ENCODE data around the gene WNT3A.

WNT3A gene

DNA sequence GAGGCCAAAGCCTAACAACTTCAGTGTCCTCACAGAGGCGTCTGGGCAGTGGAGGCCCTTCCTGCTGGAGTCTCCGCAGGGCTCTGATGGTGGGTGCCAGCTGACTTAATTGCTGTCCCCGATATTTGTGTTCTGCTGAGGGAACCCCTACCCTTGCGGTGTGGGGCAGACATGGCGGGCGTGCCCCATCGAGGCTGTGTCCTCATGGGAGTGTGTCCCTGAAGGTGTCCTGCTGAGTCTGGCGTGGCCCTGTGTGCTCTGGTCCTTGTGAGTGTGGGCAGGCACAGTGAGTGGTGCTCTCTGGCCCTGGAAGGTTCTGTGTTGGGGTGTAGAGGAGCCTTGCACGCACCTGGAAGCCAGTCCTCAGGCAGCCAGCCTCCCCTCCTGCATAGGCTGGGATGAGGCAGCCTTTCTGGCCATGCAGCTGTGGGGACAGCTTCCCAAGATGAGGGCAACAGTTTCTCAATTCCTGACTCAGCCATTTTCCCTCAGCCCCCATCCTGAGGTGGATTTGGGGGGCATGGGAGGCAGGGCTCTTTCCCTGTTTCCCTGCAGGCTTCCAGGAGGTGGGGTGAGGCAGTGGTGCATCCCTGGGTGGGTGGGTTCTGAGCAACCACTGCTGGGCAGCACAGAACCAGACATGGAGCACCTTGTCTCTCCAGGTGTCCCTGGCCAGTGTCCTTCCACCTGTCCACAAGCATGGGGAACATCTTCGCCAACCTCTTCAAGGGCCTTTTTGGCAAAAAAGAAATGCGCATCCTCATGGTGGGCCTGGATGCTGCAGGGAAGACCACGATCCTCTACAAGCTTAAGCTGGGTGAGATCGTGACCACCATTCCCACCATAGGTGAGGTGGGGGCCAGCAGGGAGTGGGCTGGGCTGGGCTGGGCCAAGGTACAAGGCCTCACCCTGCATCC, 89.9 kb downstream of the WNT3A start:
- DNase-seq (ENCODE audit: extremely low read depth, insufficient read length), result no peak
- TF ChIP-seq, protein P1, sequence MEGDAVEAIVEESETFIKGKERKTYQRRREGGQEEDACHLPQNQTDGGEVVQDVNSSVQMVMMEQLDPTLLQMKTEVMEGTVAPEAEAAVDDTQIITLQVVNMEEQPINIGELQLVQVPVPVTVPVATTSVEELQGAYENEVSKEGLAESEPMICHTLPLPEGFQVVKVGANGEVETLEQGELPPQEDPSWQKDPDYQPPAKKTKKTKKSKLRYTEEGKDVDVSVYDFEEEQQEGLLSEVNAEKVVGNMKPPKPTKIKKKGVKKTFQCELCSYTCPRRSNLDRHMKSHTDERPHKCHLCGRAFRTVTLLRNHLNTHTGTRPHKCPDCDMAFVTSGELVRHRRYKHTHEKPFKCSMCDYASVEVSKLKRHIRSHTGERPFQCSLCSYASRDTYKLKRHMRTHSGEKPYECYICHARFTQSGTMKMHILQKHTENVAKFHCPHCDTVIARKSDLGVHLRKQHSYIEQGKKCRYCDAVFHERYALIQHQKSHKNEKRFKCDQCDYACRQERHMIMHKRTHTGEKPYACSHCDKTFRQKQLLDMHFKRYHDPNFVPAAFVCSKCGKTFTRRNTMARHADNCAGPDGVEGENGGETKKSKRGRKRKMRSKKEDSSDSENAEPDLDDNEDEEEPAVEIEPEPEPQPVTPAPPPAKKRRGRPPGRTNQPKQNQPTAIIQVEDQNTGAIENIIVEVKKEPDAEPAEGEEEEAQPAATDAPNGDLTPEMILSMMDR (IDR thresholded peaks at IDR 0.05; ENCODE audit: insufficient read depth, low read length, poor library complexity, severe bottlenecking), result no peak
- no peaks in the 10 kb centered on the region for H3K27me3 ChIP-seq (replicated peaks; ENCODE audit: control insufficient read depth, insufficient read depth, low read length)
- H3K4me3 ChIP-seq (replicated peaks; ENCODE audit: low read depth, low read length), result no peak overlapping the region
- H3K36me3 ChIP-seq (ENCODE audit: control insufficient read depth, insufficient read depth, low read length), result peaks cover 41% of the 10 kb centered on the region

DNA sequence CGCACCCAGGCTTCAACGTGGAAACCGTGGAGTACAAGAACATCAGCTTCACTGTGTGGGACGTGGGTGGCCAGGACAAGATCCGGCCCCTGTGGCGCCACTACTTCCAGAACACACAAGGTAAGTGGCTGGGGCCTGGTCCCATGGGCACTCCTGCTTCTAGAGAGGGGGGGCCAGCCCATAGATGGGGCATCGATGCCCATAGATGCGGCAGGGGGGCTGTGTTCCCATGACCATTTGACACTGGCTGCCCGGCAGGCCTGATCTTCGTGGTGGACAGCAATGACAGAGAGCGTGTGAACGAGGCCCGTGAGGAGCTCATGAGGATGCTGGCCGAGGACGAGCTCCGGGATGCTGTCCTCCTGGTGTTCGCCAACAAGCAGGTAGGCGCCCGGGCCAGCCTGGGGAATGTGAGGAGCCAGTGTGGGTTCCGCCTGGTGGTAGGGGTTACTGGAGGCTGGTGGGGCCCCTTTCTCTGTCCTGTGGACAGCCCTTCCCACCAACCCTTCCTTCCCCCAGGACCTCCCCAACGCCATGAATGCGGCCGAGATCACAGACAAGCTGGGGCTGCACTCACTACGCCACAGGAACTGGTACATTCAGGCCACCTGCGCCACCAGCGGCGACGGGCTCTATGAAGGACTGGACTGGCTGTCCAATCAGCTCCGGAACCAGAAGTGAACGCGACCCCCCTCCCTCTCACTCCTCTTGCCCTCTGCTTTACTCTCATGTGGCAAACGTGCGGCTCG, 90.7 kb downstream of the WNT3A start:
- no peak for DNase-seq (ENCODE audit: extremely low read depth, insufficient read length)
- Histone ChIP-seq H3K27me3 (replicated peaks; ENCODE audit: control insufficient read depth, insufficient read depth, low read length) (no peaks in the 10 kb centered on the region), H3K4me3 (replicated peaks; ENCODE audit: low read depth, low read length) (no peak overlapping the region), H3K36me3 (ENCODE audit: control insufficient read depth, insufficient read depth, low read length) (peaks cover 39% of the 10 kb centered on the region)
- TF ChIP-seq, protein P1 (IDR thresholded peaks at IDR 0.05; ENCODE audit: insufficient read depth, low read length, poor library complexity, severe bottlenecking), result no peak

DNA sequence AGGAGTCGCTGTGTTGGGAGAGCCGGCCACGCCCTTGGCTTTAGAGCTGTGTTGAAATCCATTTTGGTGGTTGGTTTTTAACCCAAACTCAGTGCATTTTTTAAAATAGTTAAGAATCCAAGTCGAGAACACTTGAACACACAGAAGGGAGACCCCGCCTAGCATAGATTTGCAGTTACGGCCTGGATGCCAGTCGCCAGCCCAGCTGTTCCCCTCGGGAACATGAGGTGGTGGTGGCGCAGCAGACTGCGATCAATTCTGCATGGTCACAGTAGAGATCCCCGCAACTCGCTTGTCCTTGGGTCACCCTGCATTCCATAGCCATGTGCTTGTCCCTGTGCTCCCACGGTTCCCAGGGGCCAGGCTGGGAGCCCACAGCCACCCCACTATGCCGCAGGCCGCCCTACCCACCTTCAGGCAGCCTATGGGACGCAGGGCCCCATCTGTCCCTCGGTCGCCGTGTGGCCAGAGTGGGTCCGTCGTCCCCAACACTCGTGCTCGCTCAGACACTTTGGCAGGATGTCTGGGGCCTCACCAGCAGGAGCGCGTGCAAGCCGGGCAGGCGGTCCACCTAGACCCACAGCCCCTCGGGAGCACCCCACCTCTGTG, 91.6 kb downstream of the WNT3A start:
- Histone ChIP-seq H3K4me3 (replicated peaks; ENCODE audit: low read depth, low read length) (no peak overlapping the region), H3K27me3 (replicated peaks; ENCODE audit: control insufficient read depth, insufficient read depth, low read length) (no peaks in the 10 kb centered on the region), H3K36me3 (ENCODE audit: control insufficient read depth, insufficient read depth, low read length) (peaks cover 31% of the 10 kb centered on the region)
- TF ChIP-seq, protein P1 (IDR thresholded peaks at IDR 0.05; ENCODE audit: insufficient read depth, low read length, poor library complexity, severe bottlenecking), result no peak
- DNase-seq (ENCODE audit: extremely low read depth, insufficient read length), result no peak

DNA sequence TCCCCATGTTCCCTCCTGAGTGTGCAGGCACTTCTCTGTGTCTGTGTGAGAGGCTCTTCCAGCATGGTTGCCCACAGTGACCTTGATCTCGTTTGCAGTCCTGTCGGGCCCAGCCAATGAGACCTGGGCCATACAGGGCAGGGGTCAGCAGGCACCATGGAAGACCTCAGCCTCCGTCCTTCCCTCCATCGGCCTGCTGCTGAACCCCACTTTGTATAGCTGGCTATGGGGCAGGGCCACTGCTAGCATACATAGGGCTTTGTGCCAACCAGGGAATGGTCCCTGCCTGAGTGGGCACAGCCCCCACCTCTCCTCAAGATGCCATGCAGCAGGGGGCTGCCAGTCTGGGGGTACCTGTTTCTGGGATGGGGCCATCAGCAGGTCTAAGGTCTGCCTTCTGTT, 92.5 kb downstream of the WNT3A start:
- no peak for DNase-seq (ENCODE audit: extremely low read depth, insufficient read length)
- H3K36me3 ChIP-seq (ENCODE audit: control insufficient read depth, insufficient read depth, low read length), result peaks cover 28% of the 10 kb centered on the region
- TF ChIP-seq, protein P1 (IDR thresholded peaks at IDR 0.05; ENCODE audit: insufficient read depth, low read length, poor library complexity, severe bottlenecking), result no peak
- no peak overlapping the region for H3K4me3 ChIP-seq (replicated peaks; ENCODE audit: low read depth, low read length)
- no peaks in the 10 kb centered on the region for H3K27me3 ChIP-seq (replicated peaks; ENCODE audit: control insufficient read depth, insufficient read depth, low read length)

DNA sequence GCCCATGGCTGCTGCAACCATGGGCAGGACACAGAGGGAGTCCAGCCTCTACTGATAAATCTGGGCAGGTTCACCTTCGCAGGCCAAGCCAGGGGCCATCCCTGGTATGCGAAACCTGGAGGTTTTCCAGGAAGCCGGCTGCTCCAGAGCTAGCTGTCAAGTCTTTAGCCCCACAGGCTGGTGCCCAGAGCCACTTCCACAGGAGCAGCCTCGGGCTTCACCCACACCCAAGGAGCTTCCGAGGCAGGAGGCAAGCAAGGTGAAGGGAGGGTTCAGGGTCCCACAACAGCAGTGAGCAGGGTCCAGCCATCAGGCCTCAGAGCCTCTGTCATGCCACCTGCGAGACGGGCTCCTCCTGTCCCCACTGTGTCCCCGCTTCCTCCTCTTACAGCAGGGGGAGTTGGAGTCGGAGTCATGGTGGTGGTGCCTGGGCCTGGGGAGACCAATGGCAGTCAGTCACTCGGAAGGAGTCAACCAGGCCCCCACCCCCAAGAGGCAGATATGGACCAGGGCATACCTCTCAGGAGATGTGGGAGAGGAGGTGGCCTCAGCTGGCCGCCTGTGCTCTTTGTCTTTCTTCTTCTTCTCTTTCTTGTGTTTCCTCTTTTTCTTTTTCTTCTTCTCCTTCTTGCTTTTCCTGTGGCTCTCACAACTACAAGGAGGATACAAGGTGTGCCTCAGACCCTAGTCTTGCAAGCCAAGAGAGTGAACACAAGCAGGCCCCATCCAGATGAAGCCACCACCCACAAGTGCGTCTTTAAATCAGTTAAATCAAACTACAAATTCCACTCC, 94.2 kb downstream of the WNT3A start:
- peak overlapping the region; percentile 96 for H3K4me3 ChIP-seq (replicated peaks; ENCODE audit: low read depth, low read length)
- TF ChIP-seq, protein P1 (IDR thresholded peaks at IDR 0.05; ENCODE audit: insufficient read depth, low read length, poor library complexity, severe bottlenecking), result no peak
- H3K36me3 ChIP-seq (ENCODE audit: control insufficient read depth, insufficient read depth, low read length), result peaks cover 33% of the 10 kb centered on the region
- no peaks in the 10 kb centered on the region for H3K27me3 ChIP-seq (replicated peaks; ENCODE audit: control insufficient read depth, insufficient read depth, low read length)
- DNase-seq (ENCODE audit: extremely low read depth, insufficient read length), result no peak

Data from GM06990 (cell line).